Activated CD8-positive, alpha-beta memory T cell treated with anti-CD3 and anti-CD28 coated beads for 1 hour (primary cell): ENCODE results near the gene ZSCAN9.

ENCODE experiments used
- DNase-seq, 2 donors: peaks; one replicate each; pipeline ENCODE4 v3.0.0-alpha.2; 2020; ENCODE audit warnings: low read depth in 1 of 2; ENCODE audit errors: extremely low read depth in 1 of 2

ZSCAN9 gene

GRCh38 chr6:28220257-28221133, 4.6 kb upstream of the ZSCAN9 start:
- DNase-seq = no peak

GRCh38 chr6:28224131-28225055, 682 bp upstream of the ZSCAN9 start:
- DNase-seq = no peak

DNA sequence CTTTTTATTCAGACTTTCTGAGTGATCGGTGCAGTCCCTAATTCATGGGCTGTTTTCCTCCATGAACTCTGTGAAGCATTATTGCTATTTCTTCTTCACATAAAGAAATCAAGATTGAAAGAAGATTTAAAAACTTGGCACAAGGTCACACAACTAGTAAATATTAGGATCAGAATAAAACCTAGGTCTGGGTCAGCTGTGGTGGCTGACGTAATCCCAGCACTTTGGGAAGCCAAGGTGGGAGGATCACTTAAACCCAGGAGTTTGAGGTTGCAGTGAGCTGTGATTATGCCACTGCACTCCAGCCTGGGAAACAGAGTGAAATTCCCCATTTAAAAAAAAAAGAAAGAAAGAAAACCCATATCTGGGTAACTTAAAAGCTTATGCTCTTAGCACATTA, 1.4 kb downstream of the ZSCAN9 start:
- DNase-seq = no peak

- no peak for DNase-seq
Measured at GRCh38 chr6:28232785-28233184, 7.7 kb downstream of the ZSCAN9 start.

DNA sequence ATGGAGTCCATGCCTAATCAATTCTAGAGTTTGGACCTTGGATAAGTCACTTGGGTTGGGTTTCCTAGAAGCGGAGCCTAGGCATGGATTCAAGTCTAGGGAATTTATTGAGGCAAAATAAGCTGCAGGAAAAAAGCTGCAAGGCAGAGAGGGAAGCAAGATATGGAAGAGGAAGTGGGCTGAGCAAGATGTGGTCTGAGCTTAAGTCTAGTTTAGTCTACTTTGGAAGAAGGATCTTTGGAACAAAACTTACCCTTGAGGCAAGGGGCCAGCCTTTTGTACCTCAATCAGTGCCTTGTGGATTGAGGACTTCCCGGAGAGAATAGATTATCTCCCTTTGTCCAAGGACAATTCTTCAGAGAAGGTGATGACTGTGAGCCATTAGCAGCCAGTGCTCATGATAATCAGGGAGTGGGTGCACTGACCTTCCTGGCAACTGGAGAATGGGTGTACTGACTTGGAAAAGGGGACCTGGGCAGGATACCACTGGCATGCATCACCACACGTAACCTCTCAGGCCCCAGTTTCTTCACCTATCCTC, 10.9 kb downstream of the ZSCAN9 start:
- DNase-seq = no peak

DNA sequence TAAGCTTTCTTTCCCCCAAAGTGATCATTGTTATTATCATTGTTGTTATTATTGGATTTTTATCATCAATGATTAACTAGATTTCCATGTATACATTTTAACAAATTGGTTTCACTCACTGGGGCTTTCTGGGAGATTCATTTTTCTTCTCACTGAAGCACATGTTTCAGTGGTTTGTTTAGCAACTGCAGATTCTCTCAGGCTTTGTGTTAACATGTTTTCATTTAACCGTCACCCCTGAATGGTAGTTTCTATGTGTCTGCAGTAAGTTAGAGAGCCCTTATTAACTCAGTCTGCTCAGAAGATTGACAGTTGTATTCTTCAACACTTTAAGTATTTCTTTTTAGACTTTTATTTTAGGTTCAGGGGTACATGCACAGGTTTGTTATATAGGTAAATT, 14.6 kb downstream of the ZSCAN9 start:
- DNase-seq = no peak

GRCh38 chr6:28240471-28240870, 15.4 kb downstream of the ZSCAN9 start:
- no peak for DNase-seq

DNA sequence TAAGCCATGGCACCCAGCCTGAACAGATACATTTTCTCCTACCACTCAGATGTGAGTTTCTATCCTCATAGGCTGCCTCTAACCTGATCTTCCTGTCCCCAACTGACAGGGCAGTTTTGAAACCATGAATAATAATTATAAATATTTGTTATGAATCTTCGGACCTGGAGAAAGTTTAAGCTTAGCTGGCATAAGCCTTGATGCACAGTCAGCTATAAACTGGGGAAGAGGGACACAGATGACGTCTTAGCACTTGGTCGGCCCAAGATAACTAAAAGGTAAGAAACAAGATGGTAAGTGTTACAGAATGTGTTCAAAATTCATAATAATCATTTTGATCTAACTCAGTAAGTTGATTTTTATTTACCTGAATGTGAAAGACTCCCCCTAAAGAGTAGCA, 18.9 kb downstream of the ZSCAN9 start:
- DNase-seq = no peak

DNA sequence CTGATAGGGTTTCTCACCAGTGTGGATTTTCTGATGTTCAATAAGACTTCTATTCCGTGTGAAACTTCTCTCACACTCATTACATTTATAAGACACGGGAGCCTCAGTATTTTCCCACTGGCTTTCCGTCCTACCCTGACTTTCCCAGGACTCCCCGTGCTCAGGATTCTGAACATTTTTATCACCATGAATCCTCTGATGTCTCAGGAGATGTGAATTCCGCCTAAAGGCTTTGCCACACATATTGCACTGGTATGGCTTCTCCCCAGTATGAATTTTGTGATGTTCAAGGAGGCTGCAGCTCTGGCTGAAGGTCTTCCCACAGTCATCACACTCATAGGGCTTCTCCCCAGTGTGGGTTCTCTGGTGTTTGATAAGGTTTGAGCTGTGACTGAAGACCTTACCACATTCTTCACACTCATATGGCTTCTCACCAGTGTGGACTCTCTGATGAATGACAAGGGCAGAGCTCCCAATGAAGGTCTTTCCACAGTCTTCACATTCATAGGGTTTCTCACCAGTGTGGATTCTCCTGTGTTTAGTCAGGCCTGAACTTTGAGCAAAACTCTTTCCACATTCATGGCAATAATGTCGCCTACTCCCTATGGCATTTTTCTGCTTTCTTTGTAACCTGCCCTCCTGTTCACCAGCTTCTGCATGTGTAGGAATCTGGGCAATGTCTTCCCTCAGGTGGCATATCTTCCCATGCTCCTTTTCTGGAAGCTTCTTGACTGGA, 20.3 kb downstream of the ZSCAN9 start:
- no peak for DNase-seq

DNA sequence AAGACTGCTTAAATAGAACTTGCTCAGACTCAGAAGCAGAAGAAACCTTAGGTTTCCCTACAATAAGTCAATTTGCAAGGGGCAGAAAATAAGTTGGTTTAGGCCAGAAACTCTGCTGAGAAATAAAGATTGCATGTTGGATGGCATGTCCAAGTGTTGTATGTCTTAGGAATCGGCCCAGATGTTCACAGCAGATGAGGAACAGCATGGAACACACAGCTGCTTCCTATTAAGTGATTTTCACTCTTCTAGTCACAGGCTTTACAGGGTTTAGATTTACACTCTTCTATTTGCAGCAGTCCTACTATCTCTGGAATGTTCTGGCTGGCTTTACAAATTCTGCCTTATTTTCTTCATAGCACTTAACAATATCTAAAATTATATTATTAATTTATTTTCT, 23.8 kb downstream of the ZSCAN9 start:
- no peak for DNase-seq

DNA sequence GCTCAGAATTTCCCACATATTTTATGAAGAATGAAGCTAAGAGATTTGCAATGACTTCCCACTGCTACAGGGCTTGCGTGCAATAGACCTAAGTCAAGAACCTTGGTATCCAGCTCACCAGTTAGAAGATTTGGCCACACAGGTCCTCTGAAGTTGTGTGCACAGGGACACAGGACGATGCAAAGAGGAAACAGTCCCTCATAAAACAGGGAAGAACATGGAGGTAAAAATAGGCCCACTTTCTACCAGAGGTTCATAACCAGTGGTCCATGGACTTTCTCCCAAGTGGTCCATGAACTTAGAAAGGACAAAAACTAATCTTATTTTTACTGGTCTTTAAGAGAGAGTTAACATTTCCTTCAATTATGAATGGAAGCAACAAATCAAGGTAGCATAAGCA, 25.7 kb downstream of the ZSCAN9 start:
- no peak for DNase-seq

DNA sequence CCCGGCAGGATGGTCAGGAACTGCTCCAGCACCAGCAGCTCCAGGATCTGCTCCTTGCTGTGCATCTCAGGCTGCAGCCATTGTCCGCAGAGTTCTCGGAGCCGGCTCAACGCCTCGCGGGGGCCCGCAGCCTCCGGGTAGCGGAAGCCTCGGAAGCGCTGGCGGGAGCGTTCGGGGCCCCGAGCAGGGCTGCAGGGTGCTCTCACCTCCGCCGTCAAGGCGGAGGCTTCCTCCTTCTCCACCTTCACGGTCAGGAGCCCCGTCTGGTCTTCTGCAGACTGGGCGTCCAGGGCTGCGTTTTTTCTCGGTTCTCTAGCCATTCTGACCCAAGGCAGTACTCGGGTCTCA, 26.6 kb downstream of the ZSCAN9 start:
- no peak for DNase-seq

GRCh38 chr6:28252009-28252975, 27.2 kb downstream of the ZSCAN9 start, which contains the start of gene ZKSCAN4:
ZKSCAN4 (minus strand) TSS chr6:28252269; CDS start chr6:28251980, 289 bp downstream.
- DNase-seq = peak; percentile 27 to 66

DNA sequence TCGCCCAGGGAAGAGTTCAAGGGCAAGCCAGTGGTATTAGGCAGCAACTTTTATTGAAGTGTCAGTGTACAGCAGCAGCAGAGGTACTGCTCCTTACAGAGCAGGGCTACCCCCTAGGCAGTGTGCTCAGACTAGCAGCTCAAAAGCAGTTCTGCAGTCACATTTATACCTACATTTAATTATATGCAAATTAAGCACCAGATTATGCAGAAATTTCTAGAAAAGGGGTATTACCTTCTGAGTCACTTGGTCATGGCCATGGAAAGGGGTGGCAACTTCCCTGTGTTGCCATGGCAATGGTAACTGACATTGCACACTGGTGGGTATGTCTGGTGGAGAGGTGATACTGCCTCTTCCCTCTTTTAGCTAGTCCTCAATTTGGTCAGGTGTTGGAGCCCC, 29.0 kb downstream of the ZSCAN9 start:
- no peak for DNase-seq

DNA sequence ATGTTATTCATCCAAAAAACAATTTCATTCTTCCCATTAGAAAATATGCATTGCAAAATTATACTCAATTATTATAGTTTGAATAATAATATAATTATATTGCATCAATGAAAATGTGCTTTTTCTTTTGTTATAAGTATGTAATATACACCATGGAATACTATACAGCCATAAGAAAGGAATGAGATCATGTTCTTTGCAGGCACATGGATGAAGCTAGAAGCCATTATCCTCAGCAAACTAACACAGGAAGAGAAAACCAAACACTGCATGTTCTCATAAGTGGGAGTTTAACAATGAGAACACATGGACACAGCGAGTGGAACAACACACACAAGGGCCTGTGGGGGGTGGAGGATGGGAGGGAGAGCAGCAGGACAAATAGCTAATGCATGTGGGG, 32.0 kb downstream of the ZSCAN9 start:
- DNase-seq = no peak

- DNase-seq = peak; percentile 21 to 37
Measured at GRCh38 chr6:28258877-28259777, 34.1 kb downstream of the ZSCAN9 start, which contains the start of gene NKAPL. NKAPL (plus strand) TSS chr6:28259297; CDS start chr6:28259372, 75 bp downstream.

DNA sequence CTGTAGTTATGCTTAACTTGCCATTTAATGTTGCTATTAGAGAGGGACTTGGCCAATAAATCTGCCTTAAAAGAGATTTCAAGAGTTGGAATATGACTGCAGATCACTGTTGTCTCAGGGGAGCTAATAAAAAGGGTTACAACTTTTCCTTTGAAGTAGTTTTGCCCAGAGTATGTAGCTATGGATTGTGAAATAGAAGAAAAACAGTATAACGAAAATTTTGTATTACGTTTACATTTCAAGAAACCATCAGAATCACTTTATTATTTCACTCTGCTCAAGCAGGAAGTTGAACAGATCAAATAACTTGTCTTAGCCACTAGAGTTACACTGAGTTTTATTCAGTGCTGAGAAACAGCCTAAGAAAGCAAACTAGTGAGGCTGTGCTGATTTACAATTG, 38.8 kb downstream of the ZSCAN9 start:
- DNase-seq = no peak

DNA sequence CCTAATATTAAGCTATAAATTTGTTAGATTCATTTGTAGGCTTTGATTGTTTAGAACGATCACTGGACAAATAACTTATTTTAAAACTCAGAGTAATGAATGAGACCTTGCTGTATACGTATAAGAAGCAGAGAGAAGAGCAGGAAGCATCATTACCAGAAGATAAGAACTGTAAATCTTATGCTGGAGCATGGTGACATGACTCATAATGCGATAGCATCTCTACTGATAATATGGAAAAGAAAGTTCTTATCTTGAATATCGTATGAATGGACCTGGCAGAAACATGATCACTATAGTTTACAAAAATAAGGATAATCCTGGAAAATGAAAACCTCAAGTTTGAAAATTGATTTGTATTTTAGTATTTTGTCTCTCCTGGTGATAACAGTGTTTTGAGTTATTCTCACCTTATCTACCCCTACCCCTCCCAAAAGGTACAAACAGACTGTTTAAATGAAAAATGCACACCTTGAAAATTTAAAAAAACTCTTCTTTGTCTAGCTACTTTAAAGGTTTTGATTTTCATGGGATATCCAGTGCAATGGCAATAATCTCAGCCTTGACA, 39.8 kb downstream of the ZSCAN9 start:
- no peak for DNase-seq
